Fibroblast of mammary gland (primary cell): Measurements from ENCODE around the gene NTN5.

Experiments
- DNase-seq: peaks from one replicate; pipeline ENCODE4 v3.0.0-alpha.2; 2010; ENCODE audit warnings: low read depth
- H3K4me3 ChIP-seq: 2 replicates; pipeline ENCODE4 v1.5.1; 2011; ENCODE audit warnings: low read depth, mild to moderate bottlenecking, low read length, moderate library complexity; ENCODE audit not compliant: control insufficient read depth
- CTCF ChIP-seq: conservative IDR thresholded peaks from 2 replicates; pipeline ENCODE4 v1.5.1; 2011; ENCODE audit warnings: low read depth, low read length, inconsistent platforms; ENCODE audit not compliant: control insufficient read depth, insufficient read depth

Gene NTN5

GRCh38 chr19:48614436-48615230, 58.2 kb downstream of the NTN5 start, which contains the start of gene FAM83E:
Gene FAM83E (minus strand): TSS chr19:48615076. CDS start chr19:48613372, 1,704 bp downstream.
- no peak for DNase-seq
- TF ChIP-seq CTCF, result no peak
- H3K4me3 ChIP-seq, result no peak within 1 kb of the TSS

- no peak overlapping the region for H3K4me3 ChIP-seq
- no peak for DNase-seq
Measured at GRCh38 chr19:48613852-48614435, 58.9 kb downstream of the NTN5 start.

GRCh38 chr19:48613024-48613851, 59.6 kb downstream of the NTN5 start:
- H3K4me3 ChIP-seq, result no peak overlapping the region
- no peak for TF ChIP-seq CTCF
- DNase-seq, result no peak

More at GRCh38 chr19:48613852-48614435, 58.9 kb downstream of the NTN5 start:
- TF ChIP-seq CTCF, result no peak

DNA sequence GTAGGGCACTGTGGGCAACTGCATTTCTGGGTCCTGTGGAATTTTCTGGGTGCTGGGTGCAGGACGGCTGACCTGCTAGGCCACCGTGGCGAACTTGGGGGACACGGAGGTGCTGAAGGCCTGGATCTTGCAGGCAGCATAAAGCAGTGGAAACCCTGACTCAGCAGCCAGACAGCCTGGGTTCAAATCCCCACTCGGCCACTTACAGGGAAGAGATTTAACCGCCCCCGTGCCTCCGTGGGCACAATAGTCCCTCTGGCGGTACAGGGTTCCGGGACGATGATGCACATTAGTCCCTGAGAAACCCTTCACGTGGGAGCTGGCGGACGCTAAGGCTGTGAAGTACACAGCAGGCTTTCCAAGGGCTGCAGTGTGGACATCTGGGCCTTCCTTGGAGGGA, 60.9 kb downstream of the NTN5 start:
- H3K4me3 ChIP-seq, result no peak overlapping the region
- DNase-seq, result no peak
- no peak for TF ChIP-seq CTCF
